Activated effector memory CD4-positive, alpha-beta T cell treated with anti-CD3 and anti-CD28 coated beads, Interleukin-2, amount 50 U/mL, for 16 hours (primary cell): ENCODE measurements around the gene SLC27A4.

Experiments used
- DNase-seq: peaks from one replicate; pipeline ENCODE4 v3.0.0-alpha.2; 2020

Gene SLC27A4

DNA sequence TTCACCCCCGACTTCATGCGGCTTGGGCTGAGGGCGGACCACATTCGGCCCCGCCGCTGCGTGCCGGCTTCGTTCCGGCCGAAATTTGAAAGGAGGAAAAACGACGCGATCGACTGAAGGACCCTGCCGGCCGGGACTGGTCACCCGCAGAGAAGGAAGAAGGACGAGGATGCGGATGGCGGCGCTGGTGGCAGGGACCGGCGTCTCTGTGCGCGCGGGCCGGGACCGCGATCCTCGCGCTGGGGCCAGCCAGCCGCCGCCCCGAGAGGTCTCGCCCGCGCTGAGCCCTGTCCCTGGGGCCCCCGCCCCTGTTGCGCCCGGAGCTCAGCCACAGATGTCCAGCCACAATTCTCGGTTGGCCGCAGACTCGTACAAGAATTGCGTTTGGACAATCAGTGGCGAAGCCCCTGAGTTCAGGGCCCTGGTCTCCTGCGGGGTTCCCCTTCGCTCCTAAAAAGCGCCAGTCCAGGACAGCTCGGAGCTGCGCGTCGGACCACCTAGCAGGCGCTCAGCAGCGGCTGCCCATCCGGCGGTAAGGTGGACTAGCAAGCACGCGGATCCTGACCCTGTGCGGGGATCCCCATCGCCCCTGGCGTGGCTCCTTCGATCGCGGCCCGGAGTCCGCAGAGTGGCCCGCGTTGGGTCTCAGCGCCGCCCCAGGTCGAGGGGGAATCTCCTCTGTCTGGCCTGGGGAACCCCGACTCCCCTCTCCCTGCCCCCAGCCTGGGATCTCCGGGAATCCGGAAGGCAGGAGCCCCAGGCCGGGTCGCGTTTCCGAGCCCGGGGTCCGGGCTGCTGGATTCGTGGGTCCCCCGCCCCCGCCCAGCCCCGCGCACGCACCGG, 52.2 kb downstream of the SLC27A4 start:
- no peak for DNase-seq

DNA sequence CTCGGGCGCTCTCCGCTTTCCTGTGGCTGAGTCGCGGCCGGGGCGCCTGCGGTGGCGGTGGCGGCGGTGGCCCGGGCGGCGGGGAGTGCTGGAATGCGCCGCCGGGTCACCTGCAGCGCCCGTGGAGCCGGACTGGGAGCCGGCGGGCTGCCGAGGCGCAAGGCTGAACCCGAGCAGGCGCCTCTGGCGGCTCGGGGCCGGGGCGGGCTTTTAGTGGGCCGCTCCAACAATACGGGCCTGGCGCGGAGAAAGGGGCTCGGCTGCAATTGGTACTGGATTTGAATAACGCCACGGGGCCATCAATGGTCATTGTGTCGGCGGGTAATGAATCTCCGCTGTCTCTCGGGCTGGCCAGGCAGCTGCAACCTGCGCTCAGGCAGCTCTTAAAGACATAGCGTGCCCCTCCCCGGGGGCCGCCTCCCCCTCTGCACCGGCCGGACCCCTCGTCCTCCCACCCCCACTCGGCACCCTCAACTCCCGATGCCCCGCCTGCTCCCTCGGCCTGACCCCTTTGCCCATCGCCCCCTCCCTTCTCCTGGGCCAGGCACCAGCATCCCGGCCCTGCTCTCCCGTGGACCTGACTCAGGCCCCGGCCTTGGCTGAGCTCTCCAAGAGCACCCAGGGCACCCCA, 52.9 kb downstream of the SLC27A4 start:
- DNase-seq, result no peak

DNA sequence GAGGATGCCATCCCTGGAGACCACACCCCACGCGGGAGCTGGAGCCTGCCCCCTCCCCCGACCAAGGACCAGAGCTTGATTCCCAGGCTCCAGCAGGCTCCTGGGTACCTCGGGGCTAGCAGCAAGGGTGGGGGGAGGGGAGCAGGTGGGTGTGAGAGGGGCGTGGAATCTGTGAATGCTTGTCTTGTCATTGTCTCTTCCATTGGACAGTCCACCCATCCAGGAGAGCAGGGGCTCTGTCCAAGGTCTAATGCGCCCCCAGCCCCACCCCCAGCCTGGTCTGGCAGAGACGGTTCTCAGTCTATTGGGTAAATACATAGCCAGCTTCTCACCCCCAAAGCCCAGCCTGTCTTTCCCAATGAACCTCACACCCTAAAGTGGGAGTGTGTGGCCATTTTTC, 53.6 kb downstream of the SLC27A4 start:
- DNase-seq, result no peak

DNA sequence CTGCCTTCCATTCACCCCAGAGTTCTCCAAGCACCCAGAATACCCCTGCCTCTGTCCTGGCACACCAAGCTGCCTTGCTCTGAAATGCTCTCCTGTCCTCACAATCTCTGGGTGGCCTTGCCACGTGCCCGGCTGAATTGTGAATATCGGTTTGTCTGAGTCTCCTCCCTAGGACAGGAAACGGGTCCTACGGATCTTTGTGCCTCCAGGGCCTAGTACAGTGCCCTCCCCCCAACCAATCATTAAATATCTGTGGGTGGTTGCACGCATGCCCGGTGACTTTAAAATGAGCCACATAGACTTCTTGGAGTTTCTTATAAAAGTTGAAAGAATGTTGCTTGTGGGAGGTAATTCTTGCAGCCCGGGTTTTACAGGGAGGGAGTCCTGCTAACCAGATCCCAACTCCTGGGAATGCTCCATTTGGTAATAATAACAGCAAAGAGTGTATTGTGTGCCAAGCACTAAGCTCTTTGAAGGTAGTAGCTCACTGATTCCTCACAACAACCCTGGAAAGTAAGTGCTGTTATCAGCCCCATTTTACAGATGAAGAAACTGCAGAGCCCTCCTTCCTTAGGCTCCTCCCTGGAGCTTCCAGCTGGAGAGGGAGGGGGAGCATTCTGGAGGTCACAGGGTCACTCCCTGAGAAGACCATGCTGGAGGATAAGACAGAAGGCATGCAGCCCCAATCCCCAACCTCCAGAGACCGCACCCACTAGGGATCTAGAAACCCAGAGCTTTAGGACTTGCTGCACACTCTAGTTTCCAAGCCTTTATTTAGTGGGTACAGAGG, 54.2 kb downstream of the SLC27A4 start:
- DNase-seq, result no peak

DNA sequence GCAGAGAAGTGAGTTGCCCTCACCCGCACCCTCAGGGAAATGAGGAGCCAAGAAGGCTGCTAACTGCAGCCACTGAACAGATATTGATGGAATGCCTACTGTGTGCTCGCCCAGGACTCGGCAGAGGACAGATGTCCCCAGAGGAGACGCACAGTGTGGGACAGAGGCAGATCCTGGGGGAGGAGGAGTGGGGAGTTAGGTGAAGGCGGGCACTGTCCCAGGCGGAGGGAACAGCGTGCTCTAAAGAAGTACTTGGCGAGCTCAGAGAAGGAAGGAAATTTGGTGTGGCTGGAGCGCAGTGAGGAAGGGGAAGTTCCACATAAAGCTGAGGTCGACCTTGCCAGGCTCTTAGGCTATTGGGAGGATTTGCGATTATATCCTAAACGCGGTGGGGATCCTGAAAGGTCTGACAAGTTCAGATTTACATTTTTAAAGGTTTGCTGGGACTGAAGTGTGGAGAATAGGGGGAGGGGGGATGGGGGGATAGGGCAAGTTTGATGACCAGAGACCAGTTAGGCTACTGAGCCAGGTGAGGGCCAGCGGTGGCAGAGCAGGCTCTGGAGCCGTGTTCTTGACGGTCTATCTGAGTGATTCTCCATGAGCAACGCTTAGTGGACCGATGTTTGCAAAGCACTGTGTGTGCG, 56.8 kb downstream of the SLC27A4 start:
- no peak for DNase-seq

DNA sequence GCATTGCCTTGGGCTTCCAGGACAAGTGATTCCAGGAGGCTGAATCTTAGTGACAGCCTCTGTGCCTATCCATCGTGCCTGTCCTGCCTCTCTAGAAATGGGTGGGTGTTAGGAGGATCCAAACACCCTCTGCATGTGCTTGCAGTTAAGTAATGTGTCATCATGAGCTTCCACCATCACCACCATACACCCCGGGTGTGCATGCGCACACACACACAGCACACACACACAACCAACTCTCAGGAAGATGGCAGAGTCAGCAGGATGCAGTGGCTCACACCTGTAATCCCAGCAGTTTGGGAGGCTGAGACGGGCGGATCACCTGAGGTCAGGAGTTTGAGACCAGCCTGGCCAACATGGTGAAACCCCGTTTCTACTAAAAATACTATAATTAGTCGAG, 57.5 kb downstream of the SLC27A4 start:
- DNase-seq, result no peak

DNA sequence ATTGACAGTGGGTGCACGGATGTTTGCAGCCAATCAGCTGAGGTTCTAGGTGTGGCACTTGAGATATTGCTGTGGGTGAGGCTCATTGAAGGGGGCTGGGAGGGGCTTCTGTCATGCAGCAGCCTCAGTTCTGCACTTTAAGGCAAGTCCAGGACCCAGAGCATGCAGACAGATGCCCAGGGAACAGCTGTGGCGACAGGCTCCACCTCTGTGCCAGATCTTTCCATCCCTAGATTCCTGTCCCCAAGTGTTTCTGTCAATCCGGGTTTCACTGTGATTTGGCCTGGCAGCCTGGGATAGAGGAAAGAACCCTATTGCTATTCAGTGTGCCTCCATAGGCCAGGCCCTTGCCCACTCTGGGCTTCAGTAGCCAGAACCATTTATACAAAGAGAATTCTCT, 59.5 kb downstream of the SLC27A4 start:
- no peak for DNase-seq

DNA sequence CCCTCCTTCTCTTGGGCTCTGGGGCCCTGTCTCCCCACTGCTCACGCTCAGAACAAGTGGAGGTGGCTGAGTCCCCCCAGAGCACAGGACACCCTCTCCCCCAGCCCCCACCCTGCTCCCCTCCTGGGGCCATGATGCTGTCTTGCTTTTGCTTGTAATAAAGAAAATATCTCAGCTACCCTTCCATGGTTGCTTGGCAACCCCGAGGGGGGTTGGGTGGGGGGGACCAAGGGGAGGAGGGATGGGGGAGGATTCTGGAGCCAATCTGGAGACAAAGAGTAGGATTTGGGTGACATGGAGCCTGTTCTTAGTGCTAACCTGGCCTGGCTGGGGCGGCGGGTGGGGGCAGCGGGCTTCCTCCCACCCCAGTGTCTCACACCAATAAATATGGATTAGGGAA, 64.2 kb downstream of the SLC27A4 start:
- no peak for DNase-seq

DNA sequence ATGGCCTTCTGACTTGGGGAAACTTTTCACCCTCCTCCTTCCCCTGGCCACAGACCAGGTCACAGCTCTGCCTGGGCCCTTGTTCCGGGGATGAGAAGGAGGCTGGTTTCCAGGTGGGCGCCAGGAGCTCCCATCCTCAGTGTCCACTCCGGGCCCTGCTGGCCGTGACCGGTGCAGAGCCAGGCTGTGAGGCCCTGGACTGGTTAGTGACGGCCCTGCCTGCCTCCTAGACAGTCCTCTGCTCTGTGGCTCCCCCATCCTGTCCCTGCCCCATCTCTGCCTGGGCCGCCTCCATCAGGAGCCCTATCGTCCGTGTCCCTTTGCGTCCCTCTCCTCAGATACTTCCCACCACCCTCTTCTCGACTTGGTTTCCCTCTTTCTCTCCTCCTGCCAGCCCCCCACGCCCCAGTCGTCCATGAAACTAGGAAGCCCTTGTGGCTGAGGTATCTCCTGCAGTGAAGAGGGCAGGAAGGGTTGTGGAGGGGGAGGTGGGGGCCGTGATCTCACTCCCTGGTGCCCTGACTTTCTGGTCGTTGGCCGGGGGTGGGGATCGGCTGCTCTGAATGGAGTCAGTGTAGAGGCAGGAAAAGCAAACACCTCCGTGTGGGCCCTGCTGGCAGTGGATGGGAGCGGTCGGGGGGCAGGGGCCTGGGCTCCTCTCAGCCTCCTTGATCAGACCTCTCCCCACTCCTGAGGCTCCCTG, 64.9 kb downstream of the SLC27A4 start:
- DNase-seq, result no peak

DNA sequence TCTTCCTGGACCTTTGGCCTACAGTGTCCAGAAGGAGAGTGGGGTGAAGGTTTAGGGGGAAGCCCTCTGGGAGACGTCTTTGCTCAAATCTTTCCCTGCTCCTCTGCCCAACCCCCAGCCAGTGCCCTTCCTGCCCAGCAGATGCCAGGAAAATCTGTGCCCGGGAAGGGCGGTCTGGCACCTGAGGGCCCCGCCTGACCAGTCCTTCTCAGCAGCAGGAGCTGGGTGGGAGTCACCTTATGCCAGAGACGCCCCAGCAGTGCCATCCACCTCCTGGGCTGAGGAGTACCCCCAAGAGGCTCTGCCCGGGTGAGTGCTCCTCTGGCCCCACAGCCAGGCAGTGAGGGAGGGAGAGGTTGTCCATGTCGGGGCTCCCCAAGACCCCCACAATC, 65.4 kb downstream of the SLC27A4 start:
- DNase-seq, result no peak

DNA sequence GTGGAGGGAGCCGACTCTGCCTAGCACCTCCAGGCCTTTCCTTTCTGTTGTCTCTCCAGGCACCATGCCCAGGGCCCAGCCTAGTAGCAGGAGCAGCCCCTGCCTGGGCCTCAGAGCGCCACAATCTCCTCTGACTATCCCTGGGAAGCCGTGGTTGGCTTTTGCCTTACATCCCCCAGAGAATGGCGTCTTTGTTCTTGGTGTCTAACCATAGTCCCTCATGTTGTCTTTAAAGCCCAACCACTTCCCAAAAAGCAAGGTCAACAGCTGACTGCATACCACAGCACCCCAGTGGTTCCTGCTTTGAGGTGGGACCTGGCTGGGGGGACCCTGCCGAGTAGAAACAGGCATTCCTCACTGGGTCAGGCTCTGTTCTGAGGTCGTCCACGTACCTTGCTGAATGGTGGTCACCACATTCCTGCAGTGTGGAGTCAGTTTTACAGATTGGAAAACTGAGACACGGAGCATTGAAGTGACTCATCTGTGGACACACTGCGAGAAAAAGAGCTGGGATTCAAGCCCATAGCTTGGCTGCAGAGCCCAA, 66.6 kb downstream of the SLC27A4 start:
- DNase-seq, result no peak

DNA sequence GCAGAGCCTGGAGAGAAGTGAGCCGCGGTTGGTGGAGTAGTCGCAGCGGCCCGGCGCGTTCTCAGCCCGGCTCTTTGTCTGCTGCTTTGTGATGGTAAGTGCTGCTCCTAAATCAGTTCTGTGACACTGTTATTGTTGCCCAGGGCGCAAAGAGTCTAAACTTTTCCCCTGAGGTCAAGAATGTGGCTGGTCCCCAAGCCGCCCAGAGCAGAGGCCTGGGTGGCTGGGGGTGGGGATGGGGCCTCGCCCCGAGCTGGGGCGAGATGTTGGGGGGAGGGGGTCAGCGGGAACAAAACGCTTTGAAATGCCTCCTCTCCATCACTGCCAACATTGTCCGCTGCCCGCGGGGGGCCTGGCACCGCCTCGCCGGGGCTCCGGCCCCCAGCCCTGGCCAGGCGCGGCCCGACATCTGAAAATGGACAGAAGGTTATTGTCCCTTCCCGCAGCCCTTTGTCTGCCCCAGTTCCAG, 68.7 kb downstream of the SLC27A4 start:
- DNase-seq, result no peak

DNA sequence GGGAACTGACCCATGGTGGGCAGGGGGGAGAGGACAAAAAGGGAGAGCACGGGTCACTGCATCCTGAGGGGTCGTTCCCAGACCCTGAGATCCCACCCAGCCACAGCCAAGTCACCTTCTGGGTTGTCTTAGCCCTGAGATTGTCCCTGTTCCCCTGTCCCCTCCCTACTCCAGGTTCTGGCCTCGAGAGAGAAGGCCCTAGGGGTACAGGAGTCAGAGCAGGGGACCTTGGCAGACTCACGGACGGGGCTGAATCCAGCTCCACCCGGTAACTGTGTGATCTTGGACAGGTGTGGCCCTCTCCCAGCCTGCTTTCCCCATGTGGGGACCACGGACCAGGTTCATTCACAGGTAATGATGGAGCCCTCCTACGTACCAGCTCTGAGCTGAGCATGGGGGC, 69.1 kb downstream of the SLC27A4 start:
- DNase-seq, result no peak

DNA sequence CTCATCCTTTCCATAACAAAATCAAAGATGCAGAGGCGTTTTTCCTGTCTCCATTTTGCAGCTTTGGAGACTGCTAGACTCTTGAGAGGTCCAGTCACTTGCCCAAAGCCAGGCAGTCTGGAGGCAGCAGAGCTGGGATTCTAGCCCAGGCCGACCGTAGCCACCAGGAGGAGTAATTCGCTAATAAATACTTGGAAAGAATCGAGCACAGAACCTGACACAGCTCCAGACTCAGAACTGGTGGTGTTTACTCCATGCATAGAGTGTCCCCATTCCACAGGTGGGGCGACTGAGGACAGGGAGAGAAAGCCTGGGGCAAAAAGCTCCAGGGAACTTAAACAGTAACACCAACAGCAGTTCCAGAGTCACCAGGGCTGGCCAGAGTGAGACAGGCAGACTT, 69.7 kb downstream of the SLC27A4 start:
- no peak for DNase-seq
